NCI-H748 treated with DMSO at 0.1 percent for 48 hours (cell line): ENCODE data around the gene ROR2.
"Not testable (repeated sequence)": the region's sequence is repeated elsewhere in the genome, so short reads cannot be mapped to it uniquely, and the experiment has no call there.

Experiments
- DNase-seq: peaks from one replicate; lab custom pipeline; 2025; lab: John Stamatoyannopoulos, UW

ROR2 gene

GRCh38 chr9:91923145-91923544 is 26.9 kb downstream of the ROR2 start:
- no peak for DNase-seq

GRCh38 chr9:91921371-91921770 is 28.7 kb downstream of the ROR2 start:
- DNase-seq = no peak

- no peak for DNase-seq
These were observed 29.2 kb downstream of the ROR2 start for GRCh38 chr9:91920630-91921350.

- no peak for DNase-seq
These were observed 30.4 kb downstream of the ROR2 start for GRCh38 chr9:91919621-91920020.

GRCh38 chr9:91917436-91917835 is 32.6 kb downstream of the ROR2 start:
- DNase-seq = no peak

GRCh38 chr9:91915524-91916263 is 34.3 kb downstream of the ROR2 start:
- DNase-seq = no peak

GRCh38 chr9:91914937-91915336 is 35.1 kb downstream of the ROR2 start:
- DNase-seq = no peak

- no peak for DNase-seq
These were observed 35.6 kb downstream of the ROR2 start for GRCh38 chr9:91914404-91914803.

- DNase-seq = no peak
These were observed 36.0 kb downstream of the ROR2 start for GRCh38 chr9:91913986-91914385.

- no peak for DNase-seq
These were observed 36.9 kb downstream of the ROR2 start for GRCh38 chr9:91913096-91913495.

GRCh38 chr9:91911657-91912056 is 38.4 kb downstream of the ROR2 start:
- DNase-seq = no peak

- not testable (repeated sequence) for DNase-seq
These were observed 40.8 kb downstream of the ROR2 start for GRCh38 chr9:91909256-91909655.

GRCh38 chr9:91908746-91909145 is 41.3 kb downstream of the ROR2 start:
- DNase-seq = no peak

- DNase-seq = no peak
These were observed 41.8 kb downstream of the ROR2 start for GRCh38 chr9:91908293-91908623.

GRCh38 chr9:91907484-91908292 is 42.3 kb downstream of the ROR2 start:
- DNase-seq = no peak

GRCh38 chr9:91905991-91906469 is 44.0 kb downstream of the ROR2 start:
- DNase-seq = no peak

- DNase-seq = no peak
These were observed 44.8 kb downstream of the ROR2 start for GRCh38 chr9:91905237-91905650.

GRCh38 chr9:91904588-91905236 is 45.3 kb downstream of the ROR2 start:
- no peak for DNase-seq

GRCh38 chr9:91903126-91903911 is 46.7 kb downstream of the ROR2 start:
- DNase-seq = no peak

- no peak for DNase-seq
These were observed 47.4 kb downstream of the ROR2 start for GRCh38 chr9:91902475-91903125.

- no peak for DNase-seq
These were observed 49.2 kb downstream of the ROR2 start for GRCh38 chr9:91900797-91901177.
